HEK293 (cell line): Measurements from ENCODE around the gene APOL5.
A peak's percentile ranks its signal among the peaks of the same experiment; 100 is the strongest.
"Not testable (repeated sequence)": the region's sequence is repeated elsewhere in the genome, so short reads cannot be mapped to it uniquely, and the experiment has no call there.

Experiments
- CTCF ChIA-PET: fragments of 350-600 bp; formaldehyde crosslinking; extraction: SDS; loops from one replicate; lab custom pipeline; 2021; ENCODE audit warnings: antibody characterized with exemption; lab: Yijun Ruan, JAX
- POLR2A ChIA-PET: fragments of 300-600 bp; formaldehyde crosslinking; extraction: SDS; loops from one replicate; lab custom pipeline; 2020; ENCODE audit warnings: antibody characterized with exemption, inconsistent platforms; lab: Yijun Ruan, JAX
- H3K27ac ChIP-seq: fragments of 200-500 bp; sonication (Bioruptor generic); 2 replicates; pipeline ENCODE4 v1.5.1; 2014; ENCODE audit warnings: low read depth, low read length, control low read depth, inconsistent platforms; ENCODE audit errors: extremely low read depth
- H3K36me3 ChIP-seq, 2 experiments: fragments of 200-500 bp in 1 of 2; sonication (Bioruptor generic) in 1 of 2; 1 replicate in 1 of 2; 2 replicates in 1 of 2; pipeline ENCODE4 v1.5.1; 2014 to 2017; ENCODE audit warnings: inconsistent platforms in 2 of 2, low read length in 2 of 2; ENCODE audit not compliant: control insufficient read depth in 2 of 2, insufficient read depth in 1 of 2
- H3K4me1 ChIP-seq: fragments of 200-500 bp; sonication (Bioruptor generic); 2 replicates; pipeline ENCODE4 v1.5.1; 2014; ENCODE audit warnings: mild to moderate bottlenecking, low read length, inconsistent platforms; ENCODE audit not compliant: control insufficient read depth, insufficient read depth
- H3K4me3 ChIP-seq: 2 replicates; pipeline ENCODE4 v1.5.1; 2011; ENCODE audit warnings: low read depth, mild to moderate bottlenecking, control low read depth, low read length, moderate library complexity
- H3K9me3 ChIP-seq: fragments of 200-500 bp; sonication (Bioruptor generic); 2 replicates; pipeline ENCODE4 v1.5.1; 2014; ENCODE audit warnings: low read depth, low read length, inconsistent platforms; ENCODE audit not compliant: control insufficient read depth, insufficient read depth
- BCL11A ChIP-seq: fragments of 450-650 bp; formaldehyde crosslinking; IDR thresholded peaks from 2 replicates; pipeline ENCODE4 v1.5.1; 2016; ENCODE audit warnings: low read depth, missing biosample characterization, missing genetic modification characterization
- GLI4 ChIP-seq: fragments of 450-650 bp; formaldehyde crosslinking; IDR thresholded peaks from 2 replicates; pipeline ENCODE4 v1.5.1; 2016; ENCODE audit warnings: missing biosample characterization, missing genetic modification characterization
- HOXD13 ChIP-seq: sonication (generic); formaldehyde crosslinking; IDR thresholded peaks from 2 replicates; pipeline ENCODE4 v1.8.0; 2022; ENCODE audit warnings: missing genetic modification reagents, borderline replicate concordance
- PRDM1 ChIP-seq: fragments of 450-650 bp; formaldehyde crosslinking; IDR thresholded peaks from 2 replicates; pipeline ENCODE4; 2016; ENCODE audit warnings: missing biosample characterization, missing genetic modification characterization
- PRDM10 ChIP-seq: fragments of 450-650 bp; formaldehyde crosslinking; IDR thresholded peaks from 2 replicates; pipeline ENCODE4 v1.5.1; 2016; ENCODE audit warnings: missing biosample characterization, missing genetic modification characterization
- ZBTB7A ChIP-seq: fragments of 450-650 bp; formaldehyde crosslinking; IDR thresholded peaks from 2 replicates; pipeline ENCODE4 v1.5.1; 2016; ENCODE audit warnings: low read depth, missing biosample characterization, missing genetic modification characterization
- ZBTB8A ChIP-seq: fragments of 450-650 bp; formaldehyde crosslinking; IDR thresholded peaks from 2 replicates; pipeline ENCODE4 v1.5.1; 2016; ENCODE audit warnings: missing biosample characterization, missing genetic modification characterization
- ZNF133 ChIP-seq: fragments of 450-650 bp; formaldehyde crosslinking; IDR thresholded peaks from 2 replicates; pipeline ENCODE4 v1.5.1; 2016; ENCODE audit warnings: missing biosample characterization, missing genetic modification characterization
- ZNF19 ChIP-seq: fragments of 450-650 bp; formaldehyde crosslinking; IDR thresholded peaks from 2 replicates; pipeline ENCODE4; 2016; ENCODE audit warnings: missing biosample characterization, missing genetic modification characterization, low read depth
- ZNF248 ChIP-seq: fragments of 450-650 bp; formaldehyde crosslinking; IDR thresholded peaks from 2 replicates; pipeline ENCODE4 v1.5.1; 2017; ENCODE audit warnings: missing biosample characterization, missing genetic modification characterization
- ZNF266 ChIP-seq: fragments of 450-650 bp; formaldehyde crosslinking; IDR thresholded peaks from 2 replicates; pipeline ENCODE4 v1.5.1; 2016; ENCODE audit warnings: missing biosample characterization, missing genetic modification characterization, low read depth
- ZNF302 ChIP-seq: fragments of 450-650 bp; formaldehyde crosslinking; IDR thresholded peaks from 2 replicates; pipeline ENCODE4 v1.5.1; 2016; ENCODE audit warnings: missing biosample characterization, missing genetic modification characterization, low read depth
- ZNF324 ChIP-seq: fragments of 450-650 bp; formaldehyde crosslinking; IDR thresholded peaks from 2 replicates; pipeline ENCODE4 v1.5.1; 2016; ENCODE audit warnings: missing biosample characterization, missing genetic modification characterization
- ZNF350 ChIP-seq: fragments of 450-650 bp; formaldehyde crosslinking; IDR thresholded peaks from 2 replicates; pipeline ENCODE4 v1.5.0; 2017; ENCODE audit warnings: missing biosample characterization, mild to moderate bottlenecking, missing genetic modification characterization
- ZNF366 ChIP-seq: fragments of 450-650 bp; formaldehyde crosslinking; conservative IDR thresholded peaks from 2 replicates; pipeline ENCODE4 v1.5.1; 2016; ENCODE audit warnings: missing biosample characterization, missing genetic modification characterization
- ZNF621 ChIP-seq: fragments of 450-650 bp; formaldehyde crosslinking; IDR thresholded peaks from 2 replicates; pipeline ENCODE4 v1.5.1; 2017; ENCODE audit warnings: missing biosample characterization, missing genetic modification characterization
- ZSCAN4 ChIP-seq: fragments of 450-650 bp; formaldehyde crosslinking; IDR thresholded peaks from 2 replicates; pipeline ENCODE4 v1.5.1; 2017; ENCODE audit warnings: missing biosample characterization, missing genetic modification characterization
- TF ChIP-seq, protein P1 (sequence below): fragments of 450-650 bp; formaldehyde crosslinking; IDR thresholded peaks from 2 replicates; pipeline ENCODE4; 2016; ENCODE audit warnings: missing biosample characterization, missing genetic modification characterization
- TF ChIP-seq, protein P2 (sequence below): fragments of 450-650 bp; formaldehyde crosslinking; IDR thresholded peaks from 2 replicates; pipeline ENCODE4 v1.5.1; 2017; ENCODE audit warnings: missing biosample characterization, missing genetic modification characterization

Gene APOL5

GRCh38 chr22:35690001-35690400 lies 27.7 kb upstream of the APOL5 start:
- H3K27ac ChIP-seq: no peak overlapping the region
- POLR2A ChIA-PET: no interaction called here
- H3K36me3 ChIP-seq: no peaks in the 10 kb centered on the region
- no peak for TF ChIP-seq ZNF621 (tag by site-specific recombination)
- TF ChIP-seq ZNF366: peak; percentile 66
- no peaks in the 10 kb centered on the region for H3K9me3 ChIP-seq
- no peaks in the 10 kb centered on the region for H3K4me1 ChIP-seq
- no peak overlapping the region for H3K4me3 ChIP-seq
- CTCF ChIA-PET: interaction anchor here (1.0 to 1.1 kb wide), 2 partner anchors 339 to 376 kb away, joined by 4 read pairs; no protein-coding TSS in a partner anchor

DNA sequence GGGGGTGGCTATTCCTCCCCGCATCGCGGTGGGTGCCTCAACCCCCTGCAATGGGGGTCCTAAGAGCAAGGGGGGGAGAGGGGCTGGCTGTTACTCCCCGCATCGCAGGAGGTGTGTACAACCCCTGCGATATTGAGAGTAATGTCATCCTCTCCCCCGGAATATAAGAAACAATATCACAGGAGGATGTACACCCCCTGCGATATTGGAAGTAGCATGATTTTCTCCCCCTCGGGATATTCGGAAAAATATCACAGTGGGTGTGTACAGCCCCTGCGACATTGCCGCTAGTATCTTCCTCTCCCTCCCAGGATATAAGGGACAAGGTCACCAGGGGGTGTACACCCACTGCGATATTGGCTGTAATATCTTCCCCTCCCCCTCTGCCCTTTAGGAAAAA lies 22.5 kb upstream of the APOL5 start:
- no peaks in the 10 kb centered on the region for H3K4me1 ChIP-seq
- no peak overlapping the region for H3K4me3 ChIP-seq
- TF ChIP-seq PRDM10 (tag by site-specific recombination) (no peak), HOXD13 (CRISPR knock-in tag) (no peak), PRDM1 (no peak), ZBTB8A (no peak), ZNF324 (tag by site-specific recombination) (no peak), GLI4 (tag by site-specific recombination) (no peak), ZNF266 (no peak), ZBTB7A (tag by site-specific recombination) (no peak), ZNF248 (tag by site-specific recombination) (no peak)
- TF ChIP-seq, protein P1, sequence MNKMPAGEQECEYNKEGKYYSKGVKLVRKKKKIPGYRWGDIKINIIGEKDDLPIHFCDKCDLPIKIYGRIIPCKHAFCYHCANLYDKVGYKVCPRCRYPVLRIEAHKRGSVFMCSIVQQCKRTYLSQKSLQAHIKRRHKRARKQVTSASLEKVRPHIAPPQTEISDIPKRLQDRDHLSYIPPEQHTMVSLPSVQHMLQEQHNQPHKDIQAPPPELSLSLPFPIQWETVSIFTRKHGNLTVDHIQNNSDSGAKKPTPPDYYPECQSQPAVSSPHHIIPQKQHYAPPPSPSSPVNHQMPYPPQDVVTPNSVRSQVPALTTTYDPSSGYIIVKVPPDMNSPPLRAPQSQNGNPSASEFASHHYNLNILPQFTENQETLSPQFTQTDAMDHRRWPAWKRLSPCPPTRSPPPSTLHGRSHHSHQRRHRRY (tag by site-specific recombination): no peak
- CTCF ChIA-PET: no interaction called here
- POLR2A ChIA-PET: no interaction called here
- H3K27ac ChIP-seq: no peak overlapping the region
- no peaks in the 10 kb centered on the region for H3K9me3 ChIP-seq
- H3K36me3 ChIP-seq: no peaks in the 10 kb centered on the region

GRCh38 chr22:35697142-35697541 lies 20.5 kb upstream of the APOL5 start:
- H3K27ac ChIP-seq: no peak overlapping the region
- TF ChIP-seq ZNF350 (tag by site-specific recombination) (no peak), ZNF324 (tag by site-specific recombination) (no peak), BCL11A (tag by site-specific recombination) (no peak), ZSCAN4 (tag by site-specific recombination) (no peak), ZNF19 (tag by site-specific recombination) (no peak), ZNF133 (tag by site-specific recombination) (no peak), ZNF302 (tag by site-specific recombination) (no peak)
- TF ChIP-seq, protein P2, sequence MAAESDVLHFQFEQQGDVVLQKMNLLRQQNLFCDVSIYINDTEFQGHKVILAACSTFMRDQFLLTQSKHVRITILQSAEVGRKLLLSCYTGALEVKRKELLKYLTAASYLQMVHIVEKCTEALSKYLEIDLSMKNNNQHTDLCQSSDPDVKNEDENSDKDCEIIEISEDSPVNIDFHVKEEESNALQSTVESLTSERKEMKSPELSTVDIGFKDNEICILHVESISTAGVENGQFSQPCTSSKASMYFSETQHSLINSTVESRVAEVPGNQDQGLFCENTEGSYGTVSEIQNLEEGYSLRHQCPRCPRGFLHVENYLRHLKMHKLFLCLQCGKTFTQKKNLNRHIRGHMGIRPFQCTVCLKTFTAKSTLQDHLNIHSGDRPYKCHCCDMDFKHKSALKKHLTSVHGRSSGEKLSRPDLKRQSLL: no peak
- TF ChIP-seq, protein P1 (tag by site-specific recombination): no peak

GRCh38 chr22:35699852-35700251 lies 17.8 kb upstream of the APOL5 start:
- H3K36me3 ChIP-seq, H3K4me1 ChIP-seq, H3K4me3 ChIP-seq, H3K9me3 ChIP-seq, POLR2A ChIA-PET, CTCF ChIA-PET, H3K27ac ChIP-seq: not testable (repeated sequence)

More at GRCh38 chr22:35697142-35697541, 20.5 kb upstream of the APOL5 start:
- no peaks in the 10 kb centered on the region for H3K36me3 ChIP-seq
- H3K4me1 ChIP-seq: no peaks in the 10 kb centered on the region
- POLR2A ChIA-PET: no interaction called here
- no peak overlapping the region for H3K4me3 ChIP-seq
- CTCF ChIA-PET: no interaction called here
- H3K9me3 ChIP-seq: no peaks in the 10 kb centered on the region
